COLO668 (cell line): ENCODE results near the gene ACACB.

ENCODE experiments used
- DNase-seq: peaks from one replicate; lab custom pipeline; 2025; ENCODE audit not compliant: unreplicated experiment; lab: John Stamatoyannopoulos, UW

Gene ACACB

GRCh38 chr12:109292342-109292711, 175.9 kb downstream of the ACACB start:
- no peak for DNase-seq

GRCh38 chr12:109293106-109293505, 176.7 kb downstream of the ACACB start:
- no peak for DNase-seq

DNA sequence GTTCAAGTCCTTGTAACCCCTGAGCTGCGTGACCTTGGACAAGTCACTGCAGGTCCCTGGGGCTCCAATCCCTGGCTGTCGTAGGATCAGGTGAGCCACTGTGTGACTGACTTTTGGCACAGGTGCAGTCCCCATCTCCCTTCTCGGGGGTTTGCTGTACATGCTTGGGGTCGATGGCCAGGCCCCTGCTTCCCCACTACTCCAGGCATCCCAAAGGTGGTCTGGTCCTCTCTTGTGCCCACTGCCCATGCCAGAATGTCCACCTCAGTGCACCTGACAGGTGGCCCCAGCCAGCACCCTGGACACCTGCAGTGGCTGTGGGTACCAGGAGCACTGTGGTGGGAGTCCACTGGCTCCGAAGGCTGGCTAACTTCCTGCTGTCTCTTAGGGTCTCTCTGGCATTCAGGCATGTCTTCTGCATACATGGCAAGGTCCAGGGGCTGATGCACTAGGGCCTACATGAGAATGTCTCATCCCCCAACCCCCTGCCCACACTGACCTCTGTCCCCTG, 178.0 kb downstream of the ACACB start:
- no peak for DNase-seq

GRCh38 chr12:109295764-109296425, 179.5 kb downstream of the ACACB start:
- DNase-seq, result no peak

DNA sequence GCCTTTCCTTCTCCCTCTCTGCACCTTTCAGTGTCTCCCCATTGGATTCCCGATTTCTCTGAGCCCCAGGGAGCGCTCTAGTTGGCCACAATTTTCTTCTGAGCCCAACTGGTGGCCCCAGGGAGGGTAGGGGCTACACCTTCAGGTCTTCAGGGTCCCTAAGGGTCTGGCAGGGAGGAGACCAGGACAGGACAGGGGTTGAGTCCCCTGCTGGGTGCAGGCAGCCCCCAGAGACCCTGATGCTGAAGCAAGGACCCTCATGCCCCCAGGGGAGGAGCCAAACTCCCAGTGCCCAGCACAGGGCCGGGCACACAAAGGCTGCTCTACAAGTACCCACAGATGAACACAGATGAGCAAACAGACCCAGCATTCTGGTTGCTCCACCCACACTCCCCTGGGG, 180.0 kb downstream of the ACACB start:
- no peak for DNase-seq

- DNase-seq, result no peak
Measured at GRCh38 chr12:109299849-109300248, 183.5 kb downstream of the ACACB start.

GRCh38 chr12:109301643-109302168, 185.3 kb downstream of the ACACB start:
- no peak for DNase-seq

- DNase-seq, result no peak
Measured at GRCh38 chr12:109302358-109302757, 186.0 kb downstream of the ACACB start.

- DNase-seq, result no peak
Measured at GRCh38 chr12:109302770-109303169, 186.4 kb downstream of the ACACB start.

GRCh38 chr12:109304485-109304884, 188.1 kb downstream of the ACACB start:
- DNase-seq, result no peak

DNA sequence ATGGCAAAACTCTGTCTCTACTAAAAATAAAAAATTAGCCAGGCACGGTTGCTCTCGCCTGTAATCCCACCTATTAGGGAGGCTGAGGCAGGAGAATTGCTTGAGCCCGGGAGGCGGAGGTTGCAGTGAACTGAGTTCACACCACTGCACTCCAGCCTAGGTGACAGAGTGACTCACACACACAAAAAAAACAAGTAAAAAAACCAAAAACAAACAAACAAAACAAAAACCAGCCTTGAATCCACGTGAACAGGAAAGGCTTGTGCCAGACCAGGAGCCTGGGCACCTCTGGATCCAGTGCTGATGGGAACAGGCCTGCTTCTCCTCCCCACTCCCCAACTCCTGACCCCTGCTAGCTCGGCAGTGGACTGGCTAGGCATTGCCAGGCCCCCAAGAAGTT, 189.2 kb downstream of the ACACB start:
- no peak for DNase-seq

GRCh38 chr12:109307051-109307450, 190.7 kb downstream of the ACACB start:
- DNase-seq, result no peak

DNA sequence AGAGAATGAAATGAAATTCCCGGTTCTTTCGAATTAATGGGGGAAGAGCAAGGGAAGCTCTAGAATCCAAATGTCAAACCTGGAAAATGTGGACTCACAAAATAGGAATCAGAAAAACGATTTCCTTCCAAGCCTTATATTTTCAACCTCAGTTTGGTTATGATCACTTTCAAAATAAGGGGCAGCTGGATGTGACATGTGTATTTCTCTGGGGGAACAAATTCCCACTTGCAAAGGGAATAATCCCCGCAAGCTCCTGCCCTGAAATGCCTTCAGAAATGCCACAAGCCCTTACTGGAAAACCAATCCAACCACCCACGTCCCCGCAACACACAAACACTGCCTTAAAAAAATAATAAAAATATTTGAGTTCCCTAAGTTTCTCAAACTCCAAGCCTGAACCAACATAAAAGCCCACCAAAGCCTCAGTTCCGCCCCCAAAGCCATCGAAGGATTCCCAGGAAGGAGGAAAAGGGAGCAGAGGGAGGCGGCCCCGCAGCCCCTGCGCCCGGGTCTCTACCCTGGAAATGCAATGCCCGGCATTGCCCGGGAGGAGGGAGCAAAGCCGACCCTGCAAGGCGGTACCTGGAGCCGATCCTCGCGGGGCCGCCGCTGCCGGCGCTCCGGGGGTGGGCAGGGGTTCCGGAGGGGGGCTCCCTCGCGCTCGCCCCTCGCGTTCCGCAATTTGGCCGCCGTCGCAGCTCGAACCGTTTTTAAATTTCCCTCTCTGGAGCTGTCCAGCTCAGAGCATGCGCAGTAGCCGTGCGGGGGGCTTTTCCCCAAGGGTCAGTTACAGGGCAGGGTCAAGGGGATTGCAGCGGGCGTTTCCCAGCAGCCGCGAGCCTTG, 192.4 kb downstream of the ACACB start, which contains the start of gene FOXN4:
Gene FOXN4, minus strand, starts transcription at position 751 of the 847 bp plus-strand sequence. CDS start 963 bp downstream, outside the sequence.
- DNase-seq, result peak; percentile 17

DNA sequence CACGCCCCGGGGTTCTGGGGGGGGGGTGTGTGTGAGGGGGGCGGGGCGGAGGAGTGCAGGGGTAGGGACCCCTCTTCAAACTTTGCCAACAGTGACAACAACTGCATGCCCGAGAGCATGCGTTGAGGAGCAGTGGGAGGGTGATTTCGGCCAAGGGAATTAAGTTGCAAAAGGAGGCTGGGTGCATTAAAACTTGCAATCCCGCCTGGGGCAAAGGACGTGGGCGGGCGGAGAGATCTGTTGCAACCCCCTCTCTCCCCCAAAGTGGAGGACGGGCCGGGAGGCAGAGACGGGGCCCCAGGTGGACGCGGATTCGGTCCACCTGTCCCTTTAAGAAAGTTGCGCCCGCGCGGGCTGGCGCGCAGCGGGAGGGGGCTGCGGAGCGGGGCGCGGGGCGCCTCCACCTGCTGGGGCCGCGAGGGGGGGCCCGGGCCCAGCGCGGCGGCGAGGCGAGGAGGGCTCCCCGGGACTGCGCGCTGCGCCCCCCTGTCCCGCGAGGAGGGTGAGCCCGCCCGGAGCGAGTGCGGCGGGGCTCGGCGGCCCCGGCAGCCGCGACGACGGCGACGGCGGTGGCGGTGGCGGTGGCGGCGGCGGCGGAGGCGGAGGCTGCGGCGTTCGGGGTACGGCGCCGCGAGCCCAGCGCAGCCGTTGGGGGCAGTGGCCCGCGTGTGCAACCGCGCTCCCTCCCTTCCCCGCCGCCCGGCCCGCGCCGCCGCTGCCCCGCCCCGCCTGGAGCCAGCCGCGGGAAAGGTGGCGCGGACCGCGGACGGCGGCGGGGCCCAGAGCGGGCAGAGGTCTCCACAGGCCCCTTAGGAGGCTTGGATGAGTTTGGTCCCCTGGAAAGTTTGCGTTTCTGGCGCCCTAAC, 193.2 kb downstream of the ACACB start:
- DNase-seq, result peak; percentile 65

DNA sequence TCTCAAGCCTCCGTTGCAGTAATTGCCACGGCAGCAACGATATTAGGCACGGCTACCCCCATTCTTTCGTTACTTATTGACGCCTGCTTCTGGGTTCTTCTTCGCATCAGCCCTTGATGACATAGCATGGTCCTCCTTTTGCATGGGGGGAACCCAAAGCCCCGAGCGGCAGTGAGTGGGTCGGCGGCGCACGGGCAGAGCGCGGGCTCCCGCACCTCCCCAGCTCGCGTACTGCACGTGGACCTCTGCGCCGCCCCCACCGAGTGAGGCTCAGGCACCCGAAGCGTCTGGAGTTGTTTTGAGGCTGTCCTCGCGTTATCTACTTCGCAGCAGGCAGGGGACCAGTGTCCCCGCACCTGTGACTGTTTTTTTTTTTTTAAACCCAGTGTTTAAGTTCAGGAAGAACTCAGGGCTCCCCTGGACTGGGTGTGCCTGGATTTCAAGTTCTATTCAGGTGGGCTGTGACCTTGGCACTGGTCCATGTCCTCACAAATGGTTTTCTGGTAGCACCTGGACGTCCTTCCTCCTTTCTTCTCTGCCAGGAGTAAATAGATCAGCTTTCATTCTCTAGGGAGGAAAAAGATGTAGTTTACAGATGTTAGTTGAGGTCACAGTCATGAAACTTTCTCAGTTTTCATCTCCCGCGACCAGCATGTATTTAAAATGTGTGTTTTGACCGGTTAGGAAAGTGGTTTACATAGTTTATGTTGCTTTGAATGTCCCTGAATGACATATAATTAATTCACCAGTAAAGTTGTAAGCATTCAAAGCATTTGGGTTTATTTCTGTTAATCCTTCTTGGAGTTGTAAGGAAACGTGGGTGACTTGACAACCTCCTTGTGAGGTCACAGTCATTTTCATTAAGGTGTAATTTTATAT, 194.1 kb downstream of the ACACB start:
- peak; percentile 79 for DNase-seq
